NCI-H2196 treated with DMSO at 0.1 percent for 48 hours (cell line): ENCODE measurements around the gene RAD9A.

Source experiments
- DNase-seq: peaks from one replicate; lab custom pipeline; 2025; ENCODE audit not compliant: unreplicated experiment; lab: John Stamatoyannopoulos, UW

Gene RAD9A

GRCh38 chr11:67438158-67438902 is 46.5 kb downstream of the RAD9A start:
- DNase-seq = no peak

GRCh38 chr11:67439321-67440228 is 47.8 kb downstream of the RAD9A start:
- DNase-seq = peak; percentile 45

- DNase-seq = no peak
Measured at GRCh38 chr11:67440229-67441097, 48.7 kb downstream of the RAD9A start.

GRCh38 chr11:67441098-67441563 is 49.3 kb downstream of the RAD9A start:
- no peak for DNase-seq

GRCh38 chr11:67441731-67442351 is 50.1 kb downstream of the RAD9A start:
- DNase-seq = no peak

GRCh38 chr11:67442504-67443404 is 51.0 kb downstream of the RAD9A start:
- no peak for DNase-seq

GRCh38 chr11:67445515-67445914 is 53.7 kb downstream of the RAD9A start:
- DNase-seq = no peak
